GM23248 (cell line): Measurements from ENCODE around the gene SKA1. TPM values are rescaled to one million over a fixed set of nuclear protein-coding genes. Genes with fewer than 3 reads are reported as not detected.
A peak's percentile ranks its signal among the peaks of the same experiment; 100 is the strongest.

Source experiments
- DNase-seq: peaks from one replicate; pipeline ENCODE4 v3.0.0-alpha.2; 2015
- H2AFZ ChIP-seq: fragments of 200-600 bp; sonication (generic); 2 replicates; pipeline ENCODE4 v1.6.1; 2016; ENCODE audit warnings: antibody characterized with exemption
- H3F3A ChIP-seq: fragments of 200-600 bp; sonication (generic); 2 replicates; pipeline ENCODE4 v1.6.1; 2016; ENCODE audit warnings: mild to moderate bottlenecking, antibody characterized with exemption, mixed run types; ENCODE audit not compliant: insufficient read depth
- H3K27ac ChIP-seq: fragments of 200-600 bp; sonication (generic); 2 replicates; pipeline ENCODE4 v1.5.1; 2016; ENCODE audit warnings: mild to moderate bottlenecking
- H3K27me3 ChIP-seq: fragments of 200-600 bp; sonication (generic); replicated peaks from 2 replicates; pipeline ENCODE4 v1.6.1; 2016; ENCODE audit warnings: mild to moderate bottlenecking; ENCODE audit not compliant: insufficient read depth
- H3K36me3 ChIP-seq: fragments of 200-600 bp; sonication (generic); 2 replicates; pipeline ENCODE4 v1.6.1; 2016; ENCODE audit warnings: low read depth, mild to moderate bottlenecking
- H3K4me1 ChIP-seq: fragments of 200-600 bp; sonication (generic); 2 replicates; pipeline ENCODE4 v1.6.1; 2016; ENCODE audit warnings: mild to moderate bottlenecking; ENCODE audit not compliant: insufficient read depth
- H3K4me2 ChIP-seq: fragments of 200-600 bp; sonication (generic); one replicate; pipeline ENCODE4 v1.6.1; 2016; ENCODE audit warnings: mild to moderate bottlenecking; ENCODE audit not compliant: unreplicated experiment
- H3K4me3 ChIP-seq: fragments of 200-600 bp; sonication (generic); 2 replicates; pipeline ENCODE4 v1.5.1; 2016; ENCODE audit warnings: mild to moderate bottlenecking
- H3K79me2 ChIP-seq: fragments of 200-600 bp; sonication (generic); 2 replicates; pipeline ENCODE4 v1.6.1; 2016; ENCODE audit warnings: mild to moderate bottlenecking; ENCODE audit not compliant: insufficient read depth
- H3K9ac ChIP-seq: fragments of 200-600 bp; sonication (generic); 2 replicates; pipeline ENCODE4 v1.6.1; 2016; ENCODE audit warnings: mild to moderate bottlenecking
- H3K9me2 ChIP-seq: fragments of 200-600 bp; sonication (generic); 2 replicates; pipeline ENCODE4 v1.6.1; 2016; ENCODE audit warnings: mixed run types, mild to moderate bottlenecking, moderate library complexity; ENCODE audit not compliant: insufficient read depth
- H3K9me3 ChIP-seq: fragments of 200-600 bp; sonication (generic); one replicate; pipeline ENCODE4 v1.6.1; 2017; ENCODE audit warnings: low read depth
- H4K20me1 ChIP-seq: fragments of 200-600 bp; sonication (generic); 2 replicates; pipeline ENCODE4 v1.6.0; 2016; ENCODE audit not compliant: insufficient read depth
- EZH2 ChIP-seq: fragments of 200-600 bp; sonication (generic); IDR thresholded peaks from 2 replicates; pipeline ENCODE4 v1.6.1; 2018; ENCODE audit warnings: antibody characterized with exemption, mild to moderate bottlenecking; ENCODE audit not compliant: insufficient read depth, poor library complexity, severe bottlenecking
- EZH2phosphoT487 ChIP-seq: fragments of 200-600 bp; sonication (generic); IDR thresholded peaks from 2 replicates; pipeline ENCODE4 v1.6.1; 2018; ENCODE audit warnings: antibody characterized with exemption, moderate library complexity, mild to moderate bottlenecking, low read depth; ENCODE audit not compliant: insufficient read depth
- WGBS, 2 experiments: methylation state at CpG; one replicate each; pipeline ENCODE4 v1.1.6; 2015 to 2017; ENCODE audit warnings: low lambda C conversion rate in 2 of 2, low coverage in 1 of 2; ENCODE audit errors: missing lambda C conversion rate in 2 of 2; 5-methylcytosine and 5-hydroxymethylcytosine counted together
- in situ Hi-C: fragments of 300-500 bp; cut with MboI; formaldehyde crosslinking; loops from 2 replicates; pipeline ENCODE4 v1.15.0; 2020
- polyA plus RNA-seq: library from polyadenylated mRNA; unstranded; fragments of >200 nt; fragmentation: Nextera tagmentation; extraction: Ambion mirVana; gene quantifications from 2 replicates; pipeline ENCODE4 v1.2.1, GENCODE V29; 2016
- total RNA-seq: library from RNA; depleted of rRNA; stranded (reverse); fragments of >200 nt; shearing (Covaris generic); gene quantifications from 2 replicates; pipeline ENCODE4 v1.2.3, GENCODE V29; 2014

SKA1 gene
- total and polyA plus RNA-seq, 2 experiments from 2014 or later, result 6.6 to 8.8 TPM

DNA sequence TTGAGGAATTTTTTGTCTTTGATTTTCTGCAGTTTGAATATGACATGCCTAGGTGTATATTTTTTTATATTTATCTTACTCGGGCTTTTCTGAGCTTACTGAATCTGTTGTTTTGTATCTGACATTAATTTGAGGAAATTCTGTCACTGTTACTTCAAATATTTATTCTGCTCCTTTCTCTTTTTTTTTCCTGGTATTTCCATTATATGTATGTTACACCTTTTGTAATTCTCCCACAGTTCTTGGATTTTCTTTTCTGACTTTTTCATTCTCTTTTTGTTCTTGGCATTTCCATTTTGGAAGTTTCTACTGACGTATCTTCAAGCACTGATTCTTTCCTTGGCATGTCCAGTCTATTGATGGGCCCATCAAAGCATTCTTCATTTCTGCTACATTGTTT lies 24.1 kb upstream of the SKA1 start:
- no peaks in the 10 kb centered on the region for H3K9me3 ChIP-seq
- no peaks in the 10 kb centered on the region for H3K9me2 ChIP-seq
- DNase-seq, result no peak
- 20 to 27% methylated on average over 2 of the region's 2 CpGs for WGBS, 2 experiments
- no peaks in the 10 kb centered on the region for H4K20me1 ChIP-seq
- H3K79me2 ChIP-seq, result no peaks in the 10 kb centered on the region
- no peak overlapping the region for H3K4me2 ChIP-seq
- in situ Hi-C loops, result no loop called here
- no peak overlapping the region for H3K27ac ChIP-seq
- H3K36me3 ChIP-seq, result no peaks in the 10 kb centered on the region
- H3K4me1 ChIP-seq, result no peaks in the 10 kb centered on the region
- H3K9ac ChIP-seq, result no peak overlapping the region
- no peak overlapping the region for H2AFZ ChIP-seq
- H3F3A ChIP-seq, result no peaks in the 10 kb centered on the region
- TF ChIP-seq EZH2 (no peak), EZH2phosphoT487 (no peak)
- no peak overlapping the region for H3K4me3 ChIP-seq
- no peaks in the 10 kb centered on the region for H3K27me3 ChIP-seq

DNA sequence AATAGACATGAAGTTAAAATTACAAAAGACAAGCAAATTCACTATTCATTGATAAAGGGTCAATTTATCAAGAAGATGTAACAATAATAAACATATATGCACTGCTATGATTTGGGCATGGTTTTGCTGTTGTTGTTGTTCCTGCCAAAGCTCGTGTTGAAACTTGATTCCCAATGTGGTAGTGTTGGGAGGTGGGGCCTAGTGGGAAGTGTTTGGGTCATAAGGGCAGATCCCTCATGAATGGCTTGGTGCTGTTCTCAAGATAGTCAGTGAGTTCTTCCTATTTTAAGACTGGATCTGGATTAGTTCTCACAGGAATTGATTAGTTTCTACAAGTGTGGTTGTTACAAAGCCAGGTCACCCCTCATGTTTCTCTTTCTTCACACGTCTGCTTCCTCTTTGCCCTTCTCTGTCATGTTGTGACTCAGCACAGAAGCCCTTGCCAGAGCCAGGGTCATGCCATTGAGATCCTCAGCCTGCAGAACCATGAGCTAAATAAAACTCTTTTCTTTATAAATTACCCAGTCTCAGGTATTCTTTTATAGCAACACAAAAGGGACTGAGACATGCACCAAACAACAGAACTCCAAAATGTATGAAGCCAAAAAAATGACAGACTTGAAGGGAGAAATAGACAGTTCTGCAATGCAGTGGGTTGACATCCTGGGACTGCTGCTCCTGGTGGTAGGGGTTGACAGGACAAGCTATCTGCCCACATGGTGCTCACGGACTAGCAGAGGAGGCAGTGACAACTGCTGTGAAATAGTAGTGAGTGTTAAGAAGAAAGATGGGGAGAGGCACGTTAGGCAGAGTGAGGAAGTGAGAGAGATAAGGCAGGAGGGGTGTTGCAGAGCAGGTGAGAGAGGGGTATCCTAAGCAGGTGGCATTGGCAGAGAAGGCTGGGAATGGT lies 18.6 kb upstream of the SKA1 start:
- no peaks in the 10 kb centered on the region for H3K27me3 ChIP-seq
- H3K4me3 ChIP-seq, result no peak overlapping the region
- no peak overlapping the region for H3K27ac ChIP-seq
- no peaks in the 10 kb centered on the region for H4K20me1 ChIP-seq
- WGBS, 2 experiments, result 0 to 5% methylated on average over 4 of the region's 4 CpGs
- 0 out of 2 replicates have a peak, but pooled peaks cover 4% of the 10 kb centered on the region for H3F3A ChIP-seq
- no peaks in the 10 kb centered on the region for H3K36me3 ChIP-seq
- in situ Hi-C loops, result no loop called here
- H3K9me2 ChIP-seq, result no peaks in the 10 kb centered on the region
- H3K4me1 ChIP-seq, result 0 out of 2 replicates have a peak, but pooled peaks cover 3% of the 10 kb centered on the region
- no peaks in the 10 kb centered on the region for H3K79me2 ChIP-seq
- H3K9ac ChIP-seq, result no peak overlapping the region
- TF ChIP-seq EZH2phosphoT487 (no peak), EZH2 (no peak)
- no peak overlapping the region for H2AFZ ChIP-seq
- H3K9me3 ChIP-seq, result no peaks in the 10 kb centered on the region
- DNase-seq, result peak; percentile 46
- no peak overlapping the region for H3K4me2 ChIP-seq

DNA sequence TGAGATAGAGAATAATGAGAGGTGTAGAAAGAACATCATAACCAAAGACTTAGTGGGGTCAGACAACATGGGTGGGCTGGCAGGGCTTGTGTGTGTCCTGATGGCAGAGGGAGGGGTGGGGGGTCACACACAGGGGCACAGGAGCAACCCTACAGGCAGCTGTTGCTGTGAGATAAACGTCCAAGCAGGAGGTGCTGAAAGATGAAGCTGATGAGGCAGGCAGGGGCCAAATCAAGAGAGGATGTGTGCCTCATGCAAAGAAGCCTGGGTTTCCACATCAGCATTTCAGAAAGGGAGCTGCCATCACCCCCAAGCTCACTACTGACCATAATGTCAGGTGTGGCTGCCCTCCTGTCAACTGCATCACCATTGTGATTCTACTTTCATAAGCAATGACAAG lies 16.0 kb upstream of the SKA1 start:
- in situ Hi-C loops, result no loop called here
- H3K79me2 ChIP-seq, result no peaks in the 10 kb centered on the region
- H3K4me3 ChIP-seq, result no peak overlapping the region
- 0 out of 2 replicates have a peak, but pooled peaks cover 4% of the 10 kb centered on the region for H3F3A ChIP-seq
- TF ChIP-seq EZH2 (no peak), EZH2phosphoT487 (no peak)
- no peak overlapping the region for H3K9ac ChIP-seq
- DNase-seq, result no peak
- no peak overlapping the region for H3K27ac ChIP-seq
- H3K9me3 ChIP-seq, result no peaks in the 10 kb centered on the region
- WGBS, 2 experiments, result 0 to 14% methylated on average over 1 of the region's 1 CpG
- H3K36me3 ChIP-seq, result no peaks in the 10 kb centered on the region
- H4K20me1 ChIP-seq, result no peaks in the 10 kb centered on the region
- H3K27me3 ChIP-seq, result no peaks in the 10 kb centered on the region
- no peak overlapping the region for H3K4me2 ChIP-seq
- H3K9me2 ChIP-seq, result no peaks in the 10 kb centered on the region
- no peak overlapping the region for H2AFZ ChIP-seq
- H3K4me1 ChIP-seq, result 0 out of 2 replicates have a peak, but pooled peaks cover 3% of the 10 kb centered on the region

DNA sequence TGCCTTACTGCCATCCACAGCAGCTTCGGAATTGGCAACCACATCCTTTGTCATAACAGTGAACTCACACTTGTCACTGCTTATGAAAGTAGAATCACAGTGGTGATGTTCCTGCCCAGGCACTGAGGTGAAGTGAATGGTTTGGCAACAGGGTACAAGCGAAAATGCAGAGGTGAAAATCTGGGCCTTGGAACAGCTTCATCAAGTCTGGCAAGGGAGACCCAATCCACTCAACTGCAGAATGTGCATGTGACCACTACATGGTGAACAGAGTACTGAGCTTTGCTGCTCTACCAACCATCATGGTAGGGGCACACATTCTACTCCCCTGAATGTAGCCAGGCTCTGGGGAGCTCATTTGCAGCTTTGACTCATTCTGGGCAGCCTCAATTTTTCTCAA lies 15.0 kb upstream of the SKA1 start:
- no peak overlapping the region for H3K4me3 ChIP-seq
- H3K4me1 ChIP-seq, result 0 out of 2 replicates have a peak, but pooled peaks cover 3% of the 10 kb centered on the region
- H2AFZ ChIP-seq, result no peak overlapping the region
- H3F3A ChIP-seq, result 0 out of 2 replicates have a peak, but pooled peaks cover 4% of the 10 kb centered on the region
- H3K36me3 ChIP-seq, result no peaks in the 10 kb centered on the region
- no peaks in the 10 kb centered on the region for H3K27me3 ChIP-seq
- H3K9me2 ChIP-seq, result no peaks in the 10 kb centered on the region
- no peaks in the 10 kb centered on the region for H3K9me3 ChIP-seq
- no peak overlapping the region for H3K4me2 ChIP-seq
- no peak overlapping the region for H3K9ac ChIP-seq
- H4K20me1 ChIP-seq, result no peaks in the 10 kb centered on the region
- no peak overlapping the region for H3K27ac ChIP-seq
- no peak for DNase-seq
- TF ChIP-seq EZH2phosphoT487 (no peak), EZH2 (no peak)
- in situ Hi-C loops, result no loop called here
- 48 to 56% methylated on average over 2 of the region's 2 CpGs for WGBS, 2 experiments
- no peaks in the 10 kb centered on the region for H3K79me2 ChIP-seq
